Pancreas (tissue), 10 donors: ENCODE measurements around the gene NBR1. TPM values are rescaled to one million over a fixed set of nuclear protein-coding genes. Genes with fewer than 3 reads are reported as not detected.
"Not testable (repeated sequence)": the region's sequence is repeated elsewhere in the genome, so short reads cannot be mapped to it uniquely, and the experiment has no call there.

Experiments used
- ATAC-seq, 4 donors: fragments of 200-7000 bp; cut with Tn5 transposase; one replicate each; pipeline versions ENCODE4 v1.8.0 to v1.9.1; 2020; ENCODE audit warnings: mild to moderate bottlenecking in 4 of 4, moderate library complexity in 4 of 4
- DNase-seq, 6 donors: peaks; one replicate each; pipeline ENCODE4 v3.0.0-alpha.2; 2020
- FAIRE-seq: peaks from 2 replicates; lab custom pipeline; 2012; peaks lifted over from hg19 to GRCh38; lab: Jason Lieb, UNC
- H3K27ac ChIP-seq, 4 donors: fragments of 200-600 bp; sonication (generic); 1 replicate in 3 of 4; 2 replicates in 1 of 4; pipeline versions ENCODE4 v1.5.0 to v1.8.0; 2020
- H3K27me3 ChIP-seq, 4 donors: fragments of 200-600 bp; one replicate each; pipeline ENCODE4 v1.8.0; 2021
- H3K36me3 ChIP-seq, 3 donors: fragments of 200-600 bp; sonication (generic) in 1 of 3; one replicate each; pipeline versions ENCODE4 v1.5.0 to v1.8.0; 2020 to 2021
- H3K4me1 ChIP-seq, 3 donors: fragments of 200-600 bp; one replicate each; pipeline ENCODE4 v1.8.0; 2021
- H3K4me3 ChIP-seq, 4 donors: fragments of 200-600 bp; sonication (generic) in 2 of 4; one replicate each; pipeline versions ENCODE4 v1.5.0 to v1.8.0; 2020 to 2021
- H3K9me3 ChIP-seq, 4 donors: fragments of 200-600 bp; one replicate each; pipeline ENCODE4 v1.8.0; 2021
- WGBS, 2 donors: extraction: QIAGEN DNeasy Blood & Tissue Kit; methylation state at CpG; one replicate each; pipeline ENCODE4 v1.1.7; 2013; 5-methylcytosine and 5-hydroxymethylcytosine counted together
- intact Hi-C, 3 donors: fragments of 100-400 bp; cut with DNase I; formaldehyde crosslinking; loops; one replicate each; pipeline versions ENCODE4 v1.11.1 to v1.14.2; 2022
- polyA plus RNA-seq, 2 donors: library from polyadenylated mRNA; stranded (reverse); fragments of 200-250 nt; gene quantifications; one replicate each; pipeline ENCODE4 v1.2.3, GENCODE V29; 2013
- total RNA-seq, 6 donors: library from RNA; stranded (reverse); fragmentation: NEBNext Ultra II Directional in 4 of 6; extraction: Animal tissue kit (Norgen Biotek cat#: 25700) in 4 of 6; gene quantifications; one replicate each; pipeline versions ENCODE4 v1.2.1 to v1.2.4, GENCODE V29; 2021 to 2023
- TF ChIP-seq, protein P1 (sequence below), 4 donors: fragments of 200-600 bp; sonication (generic) in 3 of 4; IDR thresholded peaks; one replicate each; pipeline versions ENCODE4 v1.5.0 to v1.8.0; 2021; ENCODE audit warnings: antibody characterized with exemption in 4 of 4
- donor health status: healthy with polysubstance abuse.
- donor health status: DM: no; HTN: no; CAD: no; lungs with moderate emphysema.
- donor health status: DM: no; HTN: no; CAD: no.
- donor health status: control.
- donor health status: control.
- donor health status: Bipolar disorder and iron deficiency.
- donor health status: DM: yes; HTN: yes; CAD: no.
- donor health status: DM: no; HTN: no; CAD: no.
- donor health status: DM: no; HTN: no; CAD: no.
- donor health status: DM: yes; HTN: yes; CAD: no.

Gene NBR1
- total and polyA plus RNA-seq, 8 donors: 15.5 to 54.0 (median 31.4) TPM

DNA sequence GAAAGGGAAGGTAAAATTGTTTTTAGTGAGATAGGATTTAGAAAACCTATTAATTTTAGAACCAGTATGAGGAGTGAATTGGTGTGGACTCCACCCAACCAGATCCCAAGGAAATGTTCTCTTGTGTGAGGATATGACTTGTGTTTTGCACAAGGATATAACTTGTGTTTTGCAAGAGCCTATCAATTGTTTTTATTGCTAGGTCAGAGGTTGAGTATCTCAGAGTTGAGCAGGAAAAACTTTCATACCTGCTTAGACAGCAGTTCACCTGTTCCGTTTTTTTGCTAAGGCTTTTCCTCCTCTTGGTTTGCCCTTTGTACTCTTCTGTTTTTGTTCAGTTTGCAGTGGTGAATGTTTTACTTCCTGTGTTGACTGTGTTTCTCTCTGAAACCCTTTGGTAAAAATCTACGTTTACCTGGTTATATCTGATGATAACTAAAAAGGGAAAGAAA, 5.1 kb downstream of the NBR1 start:
- peak; percentile 47 for FAIRE-seq

DNA sequence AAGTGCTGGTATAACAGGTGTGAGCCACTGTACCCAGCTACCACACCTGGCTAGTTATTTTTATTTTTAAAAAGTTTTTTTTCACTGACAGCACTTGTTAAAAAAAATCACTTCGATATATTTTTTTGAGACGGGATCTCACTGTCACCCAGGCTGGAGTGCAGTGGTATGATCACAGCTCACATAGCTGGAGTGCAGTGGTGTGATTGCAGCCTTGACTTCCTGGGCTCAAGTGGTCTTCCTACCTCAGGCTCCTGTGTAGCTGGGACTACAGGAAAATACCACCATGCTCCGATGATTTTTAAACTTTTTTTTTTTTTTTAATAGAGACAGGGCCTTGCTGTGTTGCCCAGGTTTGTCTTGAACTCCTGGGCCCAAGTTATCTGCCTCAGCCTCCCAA, 12.9 kb downstream of the NBR1 start:
- ATAC-seq (no peak), DNase-seq (no peak), FAIRE-seq (no peak)
- Histone ChIP-seq H3K9me3 (no peaks in the 10 kb centered on the region), H3K4me3 (no peak overlapping the region), H3K36me3 (peaks cover 12 to 73% (median 13%) of the 10 kb centered on the region in 3 donors), H3K27me3 (no peaks in the 10 kb centered on the region), H3K4me1 (no peaks in the 10 kb centered on the region), H3K27ac (no peak overlapping the region)
- intact Hi-C loops: no loop called here
- TF ChIP-seq, protein P1, sequence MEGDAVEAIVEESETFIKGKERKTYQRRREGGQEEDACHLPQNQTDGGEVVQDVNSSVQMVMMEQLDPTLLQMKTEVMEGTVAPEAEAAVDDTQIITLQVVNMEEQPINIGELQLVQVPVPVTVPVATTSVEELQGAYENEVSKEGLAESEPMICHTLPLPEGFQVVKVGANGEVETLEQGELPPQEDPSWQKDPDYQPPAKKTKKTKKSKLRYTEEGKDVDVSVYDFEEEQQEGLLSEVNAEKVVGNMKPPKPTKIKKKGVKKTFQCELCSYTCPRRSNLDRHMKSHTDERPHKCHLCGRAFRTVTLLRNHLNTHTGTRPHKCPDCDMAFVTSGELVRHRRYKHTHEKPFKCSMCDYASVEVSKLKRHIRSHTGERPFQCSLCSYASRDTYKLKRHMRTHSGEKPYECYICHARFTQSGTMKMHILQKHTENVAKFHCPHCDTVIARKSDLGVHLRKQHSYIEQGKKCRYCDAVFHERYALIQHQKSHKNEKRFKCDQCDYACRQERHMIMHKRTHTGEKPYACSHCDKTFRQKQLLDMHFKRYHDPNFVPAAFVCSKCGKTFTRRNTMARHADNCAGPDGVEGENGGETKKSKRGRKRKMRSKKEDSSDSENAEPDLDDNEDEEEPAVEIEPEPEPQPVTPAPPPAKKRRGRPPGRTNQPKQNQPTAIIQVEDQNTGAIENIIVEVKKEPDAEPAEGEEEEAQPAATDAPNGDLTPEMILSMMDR (IDR thresholded peaks at IDR 0.05): no peak
- WGBS, 2 donors: 91 to 95% methylated on average over 3 of the region's 3 CpGs

More for the DNA sequence above, 5.1 kb downstream of the NBR1 start:
- peak in 3 of 4 donors; percentile 47 to 54 (median 49) for ATAC-seq
- no peak for DNase-seq
- Histone ChIP-seq H3K27me3 (no peaks in the 10 kb centered on the region), H3K4me3 (no peak overlapping the region), H3K36me3 (peaks cover 10 to 29% (median 17%) of the 10 kb centered on the region in 3 donors), H3K9me3 (no peaks in the 10 kb centered on the region), H3K4me1 (peaks cover 27 to 50% (median 39%) of the 10 kb centered on the region in 3 donors), H3K27ac (peak overlapping the region in 3 of 4 donors; percentile 6 to 65 (median 48))
- intact Hi-C loops: no loop called here
- 10% methylated on average over 2 of the region's 2 CpGs for WGBS, 2 donors
- TF ChIP-seq, protein P1 (IDR thresholded peaks at IDR 0.05): no peak

DNA sequence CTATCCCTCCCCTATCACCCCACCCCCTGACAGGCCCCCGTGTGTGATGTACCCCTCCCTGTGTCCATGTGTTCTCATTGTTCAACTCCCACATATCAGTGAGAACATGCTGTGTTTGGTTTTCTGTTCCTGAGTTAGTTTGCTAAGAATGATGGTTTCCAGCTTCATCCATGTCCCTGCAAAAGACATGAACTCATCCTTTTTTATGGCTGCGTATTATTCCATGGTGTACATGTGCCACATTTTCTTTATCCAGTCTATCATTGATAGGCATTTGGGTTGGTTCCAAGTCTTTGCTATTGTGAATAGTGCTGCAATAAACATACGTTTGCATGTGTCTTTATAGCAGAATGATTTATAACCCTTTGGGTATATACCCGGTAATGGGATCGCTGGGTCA, 15.6 kb downstream of the NBR1 start:
- H3K27ac ChIP-seq, H3K9me3 ChIP-seq, H3K4me3 ChIP-seq, H3K4me1 ChIP-seq, H3K27me3 ChIP-seq, ATAC-seq, FAIRE-seq, DNase-seq, intact Hi-C loops: not testable (repeated sequence)
- peaks cover 4 to 75% (median 23%) of the 10 kb centered on the region in 3 donors for H3K36me3 ChIP-seq
- 93 to 94% methylated on average over 5 of the region's 5 CpGs for WGBS, 2 donors

DNA sequence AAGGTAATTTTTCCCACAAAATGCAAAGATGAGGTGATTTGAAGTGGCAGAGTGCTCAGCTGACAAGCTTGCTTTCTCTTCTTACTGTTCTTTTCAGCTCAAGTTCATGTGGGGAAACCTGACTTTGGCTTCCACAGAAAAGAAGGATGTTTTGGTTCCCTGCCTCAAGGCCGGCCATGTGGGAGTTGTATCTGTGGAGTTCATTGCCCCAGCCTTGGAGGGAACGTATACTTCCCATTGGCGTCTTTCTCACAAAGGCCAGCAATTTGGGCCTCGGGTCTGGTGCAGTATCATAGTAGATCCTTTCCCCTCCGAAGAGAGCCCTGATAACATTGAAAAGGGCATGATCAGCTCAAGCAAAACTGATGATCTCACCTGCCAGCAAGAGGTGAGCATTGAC, 22.2 kb downstream of the NBR1 start:
- intact Hi-C loops: no loop called here
- Histone ChIP-seq H3K27me3 (no peaks in the 10 kb centered on the region), H3K27ac (no peak overlapping the region), H3K36me3 (peaks cover 9 to 99% (median 72%) of the 10 kb centered on the region in 3 donors), H3K9me3 (no peaks in the 10 kb centered on the region), H3K4me3 (no peak overlapping the region), H3K4me1 (no peaks in the 10 kb centered on the region)
- TF ChIP-seq, protein P1 (IDR thresholded peaks at IDR 0.05): no peak
- FAIRE-seq (no peak), DNase-seq (no peak), ATAC-seq (no peak)
- 86 to 94% methylated on average over 5 of the region's 5 CpGs for WGBS, 2 donors

DNA sequence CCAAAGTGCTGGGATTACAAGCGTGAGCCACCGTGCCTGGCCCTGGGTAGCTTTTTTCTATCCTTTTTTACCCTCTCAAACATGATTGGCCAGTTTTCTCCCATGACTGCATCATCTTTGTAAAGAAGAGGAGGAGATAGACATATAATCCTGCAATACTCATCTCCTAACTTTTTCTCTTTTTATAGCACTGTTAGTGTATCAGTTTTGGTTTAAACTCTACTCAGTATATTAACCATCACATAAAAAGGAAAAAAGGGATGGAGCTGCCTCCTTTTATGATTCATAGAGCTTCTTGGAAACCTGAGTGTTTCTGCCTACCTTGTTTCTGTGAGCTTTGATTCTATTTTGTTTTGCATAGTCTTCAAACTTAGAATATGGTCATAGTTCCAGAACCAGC, 28.6 kb downstream of the NBR1 start:
- Histone ChIP-seq H3K27me3 (no peaks in the 10 kb centered on the region), H3K27ac (no peak overlapping the region), H3K9me3 (no peaks in the 10 kb centered on the region), H3K36me3 (peaks cover 3 to 97% (median 82%) of the 10 kb centered on the region in 3 donors), H3K4me3 (no peak overlapping the region), H3K4me1 (no peaks in the 10 kb centered on the region)
- ATAC-seq: no peak
- TF ChIP-seq, protein P1 (IDR thresholded peaks at IDR 0.05): no peak
- DNase-seq: no peak
- FAIRE-seq: no peak
- WGBS, 2 donors: 91 to 93% methylated on average over 2 of the region's 2 CpGs
- intact Hi-C loops: no loop called here
